Measurements from ENCODE around the gene BEST3. TPM values are rescaled to one million over a fixed set of nuclear protein-coding genes. Genes with fewer than 3 reads are reported as not detected.

The BEST3 gene
- polyA plus RNA-seq, 3 donors: not detected

GRCh38 chr12:69645031-69645430, 54.1 kb downstream of the BEST3 start:
- Histone ChIP-seq H3K79me2 (ENCODE audit: insufficient read depth, low read length) (no peaks in the 10 kb centered on the region), H2AFZ (ENCODE audit: insufficient read depth, low read depth, low read length, poor library complexity, severe bottlenecking) (no peak overlapping the region), H3K4me1 (ENCODE audit: control insufficient read depth in 1 of 2, insufficient read depth in 2 of 2, low read length in 2 of 2) (no peaks in the 10 kb centered on the region), H3K9me3 (replicated peaks in 1 of 2; ENCODE audit: control insufficient read depth in 1 of 2, insufficient read depth in 1 of 2, low read length in 2 of 2) (no peaks in the 10 kb centered on the region), H3K36me3 (replicated peaks in 1 of 2; ENCODE audit: control insufficient read depth in 1 of 2, insufficient read depth in 2 of 2, low read length in 2 of 2) (no peaks in the 10 kb centered on the region), H3K4me2 (replicated peaks; ENCODE audit: extremely low read depth, low read length, poor library complexity, severe bottlenecking) (no peak overlapping the region), H4K20me1 (ENCODE audit: insufficient read depth, low read length) (no peaks in the 10 kb centered on the region), H3K9ac (ENCODE audit: insufficient read depth, low read length, poor library complexity, severe bottlenecking) (no peak overlapping the region), H3K4me3 (replicated peaks in 1 of 3; ENCODE audit: low read depth in 2 of 3, low read length in 3 of 3) (no peak overlapping the region), H3K27ac (ENCODE audit: low read depth in 1 of 2, low read length in 2 of 2) (no peak overlapping the region), H3K27me3 (ENCODE audit: control insufficient read depth in 2 of 2, insufficient read depth in 2 of 2, low read length in 2 of 2) (no peaks in the 10 kb centered on the region)
- H3K27ac Mint-ChIP-seq: no peak overlapping the region
- H3K36me3 Mint-ChIP-seq: no peaks in the 10 kb centered on the region
- peaks cover 1 to 7% (median 5%) of the 10 kb centered on the region in 3 donors for H3K27me3 Mint-ChIP-seq (ENCODE audit: low read depth in 3 of 3)
- no peak for TF ChIP-seq CTCF (IDR thresholded peaks at IDR 0.05)
- DNase-seq: no peak
- H3K4me1 Mint-ChIP-seq: no peaks in the 10 kb centered on the region
- WGBS (ENCODE audit: insufficient coverage): no CpG with 5 or more reads among the region's 2 CpGs
- H3K9me3 Mint-ChIP-seq: peaks cover 0 to 5% (median 0%) of the 10 kb centered on the region in 7 donors
- no peak overlapping the region for H3K4me3 Mint-ChIP-seq
- intact Hi-C loops (cut with micrococcal nuclease): no loop called here

- Histone ChIP-seq H3K4me1 (ENCODE audit: control insufficient read depth in 1 of 2, insufficient read depth in 2 of 2, low read length in 2 of 2) (no peaks in the 10 kb centered on the region), H3K9me3 (replicated peaks in 1 of 2; ENCODE audit: control insufficient read depth in 1 of 2, insufficient read depth in 1 of 2, low read length in 2 of 2) (no peaks in the 10 kb centered on the region), H3K4me3 (replicated peaks in 1 of 3; ENCODE audit: low read depth in 2 of 3, low read length in 3 of 3) (no peak overlapping the region), H4K20me1 (ENCODE audit: insufficient read depth, low read length) (no peaks in the 10 kb centered on the region), H3K9ac (ENCODE audit: insufficient read depth, low read length, poor library complexity, severe bottlenecking) (no peak overlapping the region), H2AFZ (ENCODE audit: insufficient read depth, low read depth, low read length, poor library complexity, severe bottlenecking) (no peak overlapping the region), H3K79me2 (ENCODE audit: insufficient read depth, low read length) (no peaks in the 10 kb centered on the region), H3K36me3 (replicated peaks in 1 of 2; ENCODE audit: control insufficient read depth in 1 of 2, insufficient read depth in 2 of 2, low read length in 2 of 2) (no peaks in the 10 kb centered on the region), H3K4me2 (replicated peaks; ENCODE audit: extremely low read depth, low read length, poor library complexity, severe bottlenecking) (no peak overlapping the region), H3K27ac (ENCODE audit: low read depth in 1 of 2, low read length in 2 of 2) (no peak overlapping the region), H3K27me3 (ENCODE audit: control insufficient read depth in 2 of 2, insufficient read depth in 2 of 2, low read length in 2 of 2) (no peaks in the 10 kb centered on the region)
- no peaks in the 10 kb centered on the region for H3K4me1 Mint-ChIP-seq
- peaks cover 0 to 5% (median 0%) of the 10 kb centered on the region in 7 donors for H3K9me3 Mint-ChIP-seq
- intact Hi-C loops (cut with micrococcal nuclease): no loop called here
- H3K27ac Mint-ChIP-seq: no peak overlapping the region
- H3K27me3 Mint-ChIP-seq (ENCODE audit: low read depth in 3 of 3): peaks cover 1 to 5% (median 5%) of the 10 kb centered on the region in 3 donors
- H3K36me3 Mint-ChIP-seq: no peaks in the 10 kb centered on the region
- TF ChIP-seq CTCF (IDR thresholded peaks at IDR 0.05): no peak
- DNase-seq: no peak
- H3K4me3 Mint-ChIP-seq: no peak overlapping the region
These were observed 54.6 kb downstream of the BEST3 start for GRCh38 chr12:69644511-69644910.
